Esophagus squamous epithelium (tissue), 4 donors: ENCODE data around the gene PRRX1.

Experiments
- POLR2A ChIP-seq, 4 donors: fragments of 450-650 bp; IDR thresholded peaks; one replicate each; pipeline ENCODE4 v1.6.1; 2017; ENCODE audit warnings: antibody characterized with exemption in 4 of 4, mild to moderate bottlenecking in 4 of 4, moderate library complexity in 3 of 4
- TF ChIP-seq, protein P1 (sequence below), 6 experiments: fragments of 450-650 bp in 4 of 6; fragments of 200-600 bp in 2 of 6; sonication (generic) in 2 of 6; IDR thresholded peaks; one replicate each; pipeline ENCODE4 v1.5.1; 2016 to 2019; ENCODE audit warnings: antibody characterized with exemption in 6 of 6, mild to moderate bottlenecking in 4 of 6, moderate library complexity in 4 of 6

DNA sequence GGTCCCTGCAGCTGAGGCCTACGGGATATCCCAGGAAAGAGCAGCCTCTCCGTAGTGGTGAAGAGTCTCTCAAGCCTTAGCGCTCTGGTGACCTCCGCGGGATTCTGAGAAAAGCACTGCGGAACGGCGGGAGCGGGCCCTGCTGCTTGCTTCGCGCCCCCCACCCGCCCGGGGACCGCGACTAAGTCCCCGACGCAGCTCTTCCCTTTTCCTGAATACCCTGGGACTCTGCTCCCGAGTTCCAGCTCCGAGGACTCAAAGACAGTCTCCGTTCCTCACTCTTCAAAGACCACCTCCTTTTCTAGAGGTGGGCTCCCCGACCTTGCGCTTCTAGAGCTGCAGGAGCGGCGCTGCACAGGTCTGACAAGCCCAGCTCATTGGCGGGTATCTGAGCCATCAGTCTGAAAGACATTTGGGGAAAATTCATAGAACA lies 3.6 kb upstream of the PRRX1 start:
- TF ChIP-seq, protein P1, sequence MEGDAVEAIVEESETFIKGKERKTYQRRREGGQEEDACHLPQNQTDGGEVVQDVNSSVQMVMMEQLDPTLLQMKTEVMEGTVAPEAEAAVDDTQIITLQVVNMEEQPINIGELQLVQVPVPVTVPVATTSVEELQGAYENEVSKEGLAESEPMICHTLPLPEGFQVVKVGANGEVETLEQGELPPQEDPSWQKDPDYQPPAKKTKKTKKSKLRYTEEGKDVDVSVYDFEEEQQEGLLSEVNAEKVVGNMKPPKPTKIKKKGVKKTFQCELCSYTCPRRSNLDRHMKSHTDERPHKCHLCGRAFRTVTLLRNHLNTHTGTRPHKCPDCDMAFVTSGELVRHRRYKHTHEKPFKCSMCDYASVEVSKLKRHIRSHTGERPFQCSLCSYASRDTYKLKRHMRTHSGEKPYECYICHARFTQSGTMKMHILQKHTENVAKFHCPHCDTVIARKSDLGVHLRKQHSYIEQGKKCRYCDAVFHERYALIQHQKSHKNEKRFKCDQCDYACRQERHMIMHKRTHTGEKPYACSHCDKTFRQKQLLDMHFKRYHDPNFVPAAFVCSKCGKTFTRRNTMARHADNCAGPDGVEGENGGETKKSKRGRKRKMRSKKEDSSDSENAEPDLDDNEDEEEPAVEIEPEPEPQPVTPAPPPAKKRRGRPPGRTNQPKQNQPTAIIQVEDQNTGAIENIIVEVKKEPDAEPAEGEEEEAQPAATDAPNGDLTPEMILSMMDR (IDR thresholded peaks at IDR 0.05) = no peak
- no peak for TF ChIP-seq POLR2A (IDR thresholded peaks at IDR 0.05)
